GM18858 (cell line): ENCODE data around the gene MCF2L2.

ENCODE experiments used
- ATAC-seq: cut with Tn5 transposase; IDR thresholded peaks from one replicate; pipeline ENCODE4 v1.9.1; 2021; ENCODE audit not compliant: unreplicated experiment

MCF2L2 gene

DNA sequence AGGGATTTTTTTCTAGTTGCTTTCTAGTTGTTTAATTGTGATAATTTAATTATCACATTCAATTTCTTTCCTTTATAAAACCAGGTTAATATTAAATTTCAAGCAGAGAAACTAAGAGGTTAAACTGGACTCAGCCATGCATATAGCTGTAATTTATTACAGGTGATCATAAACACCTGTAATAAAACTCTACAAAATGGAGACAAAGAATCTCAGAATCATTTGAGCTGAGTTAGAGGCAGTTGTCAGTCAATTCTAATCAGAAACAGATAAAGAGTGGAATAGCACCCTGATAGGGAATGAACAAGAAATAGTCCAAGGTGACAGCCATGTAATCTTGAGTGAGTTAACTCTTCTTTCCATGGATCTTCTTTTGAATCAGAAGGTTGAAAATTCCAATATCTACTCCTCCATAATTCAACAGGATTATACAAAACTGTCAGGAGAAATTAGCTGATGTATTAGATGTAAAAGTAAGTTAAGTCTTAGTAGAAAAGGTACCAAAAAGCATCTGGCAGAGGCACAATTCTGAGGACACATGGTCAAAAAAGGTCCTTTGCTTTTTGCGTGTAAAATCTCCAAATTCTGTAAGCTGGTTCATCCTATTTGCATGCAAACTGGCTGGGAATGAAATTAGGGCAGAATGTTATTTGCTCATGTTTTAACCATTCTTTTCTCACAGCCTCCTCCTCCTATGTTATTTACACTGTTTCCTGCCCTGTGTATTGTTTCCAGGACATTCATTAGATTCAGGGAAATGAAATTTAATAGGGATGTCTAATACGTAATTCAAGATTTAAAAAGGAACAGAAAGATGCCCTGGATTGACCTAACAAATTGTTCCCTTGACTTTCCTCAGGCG, 214.8 kb downstream of the MCF2L2 start:
- no peak for ATAC-seq

DNA sequence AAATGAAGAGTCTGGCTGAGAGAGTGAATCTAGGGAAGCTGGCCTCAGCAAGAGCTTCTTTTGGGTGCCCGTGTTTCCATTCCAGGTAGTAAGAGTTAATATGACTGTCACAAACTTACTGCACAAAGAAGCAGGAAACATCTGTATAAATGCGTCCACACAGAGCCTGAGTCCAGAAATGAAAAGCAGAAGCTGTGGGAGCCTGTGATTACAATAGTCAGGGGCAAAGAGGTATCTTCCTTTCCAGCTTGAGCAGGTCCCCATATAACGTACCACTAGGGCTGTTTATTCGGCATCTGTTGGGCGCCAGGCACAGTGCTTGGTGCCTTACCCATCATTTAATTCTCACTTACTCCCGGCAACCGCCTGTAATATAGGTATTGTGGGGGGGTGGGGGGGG, 215.9 kb downstream of the MCF2L2 start:
- no peak for ATAC-seq

DNA sequence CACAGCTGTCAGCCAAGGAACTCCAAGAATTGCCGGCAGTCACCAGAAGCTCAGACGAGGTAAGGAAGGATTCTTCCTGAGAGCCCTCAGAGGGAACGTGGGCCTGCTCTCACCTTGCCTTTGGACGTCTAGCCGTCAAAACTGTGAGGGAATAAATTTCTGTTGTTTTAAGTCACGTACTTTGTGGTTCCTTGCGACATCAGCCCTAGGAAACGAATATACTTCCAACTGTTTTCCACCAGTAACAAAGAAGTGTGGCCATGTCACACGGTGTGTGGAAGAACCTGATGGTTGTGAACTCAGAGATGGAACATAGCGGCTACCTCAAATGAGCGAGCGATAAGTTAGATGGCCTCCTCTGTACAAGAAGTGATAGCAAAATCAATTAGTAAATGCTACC, 216.3 kb downstream of the MCF2L2 start:
- no peak for ATAC-seq

DNA sequence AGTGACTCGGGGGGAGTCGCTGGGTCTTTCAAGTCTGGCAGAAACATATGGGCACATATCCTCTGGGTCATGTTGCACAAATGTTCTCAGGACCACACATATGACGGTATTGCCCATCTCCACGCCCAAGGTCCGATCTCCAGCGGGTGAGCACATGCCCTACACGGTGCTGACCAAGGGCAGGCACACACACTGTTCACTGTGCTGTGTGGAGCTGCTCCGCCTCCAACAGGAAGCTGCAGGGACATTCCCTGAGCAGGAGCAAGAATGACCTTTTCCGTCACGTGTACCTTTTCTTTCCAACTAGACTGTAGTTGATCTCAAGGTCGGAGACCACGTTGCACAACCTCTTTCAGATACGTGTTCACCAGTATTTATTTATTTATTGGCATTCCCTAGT, 217.1 kb downstream of the MCF2L2 start:
- no peak for ATAC-seq

DNA sequence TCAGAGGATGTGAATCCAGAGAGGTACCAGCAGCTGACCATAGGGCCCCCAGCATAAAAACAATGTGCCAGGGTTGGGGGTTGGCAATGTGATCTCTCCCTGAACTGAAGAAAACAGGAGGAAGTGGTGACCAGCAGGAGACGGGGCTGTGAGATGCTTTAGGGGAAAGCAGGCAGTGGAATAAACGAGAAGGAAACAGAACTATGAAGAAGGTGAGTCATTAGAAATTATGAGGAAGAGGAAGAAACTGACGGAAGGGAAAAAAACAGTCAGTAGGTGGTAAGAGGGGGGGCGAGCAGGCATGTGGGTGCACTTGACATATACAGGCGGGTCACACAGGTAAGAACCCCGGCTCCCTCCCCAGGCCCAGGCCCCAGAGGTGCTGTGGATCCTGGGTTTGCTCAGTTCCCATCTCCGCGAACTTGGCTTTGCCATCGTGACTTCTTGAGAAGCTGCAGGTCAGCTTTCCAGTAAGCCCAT, 217.5 kb downstream of the MCF2L2 start:
- ATAC-seq, result no peak

DNA sequence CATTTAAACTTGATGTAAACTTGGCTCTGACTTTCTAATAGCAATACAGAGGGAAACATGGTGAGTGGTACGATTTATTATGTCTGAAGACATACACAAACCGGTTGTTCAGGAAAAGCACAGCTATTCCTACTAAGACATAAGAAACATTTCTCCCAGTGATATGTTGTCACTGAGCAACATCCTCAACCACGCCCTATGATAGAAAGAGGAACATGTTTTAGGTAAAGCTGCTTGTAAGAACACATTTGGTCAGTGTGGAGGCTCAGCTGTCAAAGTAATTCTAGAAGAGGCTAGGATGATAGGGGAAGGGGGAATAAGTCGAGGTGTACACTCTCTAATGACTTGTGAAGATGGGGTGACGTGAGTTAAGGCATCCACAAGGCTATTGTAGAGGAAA, 218.1 kb downstream of the MCF2L2 start:
- ATAC-seq, result no peak

DNA sequence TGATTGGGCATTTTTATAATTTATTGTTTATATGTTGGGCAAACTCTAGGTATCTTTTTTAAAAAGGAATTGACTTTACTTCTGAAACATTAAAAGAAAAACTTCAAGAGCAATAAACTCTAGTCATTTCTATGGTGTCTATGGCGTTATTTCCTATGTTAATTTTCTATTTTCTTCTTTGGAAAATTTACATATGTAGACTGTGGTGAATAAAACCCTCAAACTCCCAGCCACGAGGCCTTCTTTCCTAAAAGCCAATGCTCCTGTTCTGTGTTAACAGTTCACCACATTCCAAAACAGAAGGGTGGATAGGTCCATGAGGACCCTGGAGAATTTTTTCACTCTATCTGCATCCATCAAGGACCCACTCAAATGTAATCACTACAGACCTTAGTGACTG, 219.6 kb downstream of the MCF2L2 start:
- no peak for ATAC-seq

DNA sequence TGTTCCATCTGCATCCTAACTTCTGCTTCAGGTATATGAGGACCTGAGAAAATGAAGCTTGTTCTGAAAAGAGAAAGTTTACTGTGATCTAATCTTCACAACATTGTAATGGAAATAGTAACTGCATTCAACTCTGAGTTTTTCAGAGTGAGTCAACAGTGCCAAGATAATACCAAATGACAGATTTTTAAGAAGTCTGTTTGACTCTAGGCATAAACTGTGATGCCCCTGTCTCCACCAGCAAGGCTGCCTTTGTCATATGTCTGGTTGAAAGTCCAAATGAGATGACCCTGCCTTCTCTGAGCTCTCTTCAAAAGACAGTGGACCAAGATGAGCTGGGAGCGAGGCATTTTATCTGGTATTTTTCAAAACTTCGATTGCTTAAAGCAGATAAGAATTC, 220.2 kb downstream of the MCF2L2 start:
- ATAC-seq, result no peak

DNA sequence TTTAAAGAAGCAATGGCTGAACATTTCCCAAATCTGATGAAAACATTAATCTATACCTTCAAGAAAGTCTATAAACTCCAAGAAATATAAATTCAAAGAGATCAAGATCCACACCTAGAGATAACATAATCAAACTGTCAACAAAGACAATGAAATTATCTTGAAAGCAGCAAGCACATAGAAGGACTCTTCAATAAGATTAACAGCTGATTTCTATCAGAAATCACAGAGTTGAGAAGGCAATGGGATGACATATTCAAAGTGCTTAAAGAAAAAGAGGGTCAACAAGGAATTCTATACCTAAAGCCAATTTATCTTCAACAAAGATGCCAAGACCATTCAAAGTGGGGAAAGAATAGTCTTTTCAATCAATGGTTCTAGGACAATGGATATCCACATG, 224.7 kb downstream of the MCF2L2 start:
- ATAC-seq, result no peak

DNA sequence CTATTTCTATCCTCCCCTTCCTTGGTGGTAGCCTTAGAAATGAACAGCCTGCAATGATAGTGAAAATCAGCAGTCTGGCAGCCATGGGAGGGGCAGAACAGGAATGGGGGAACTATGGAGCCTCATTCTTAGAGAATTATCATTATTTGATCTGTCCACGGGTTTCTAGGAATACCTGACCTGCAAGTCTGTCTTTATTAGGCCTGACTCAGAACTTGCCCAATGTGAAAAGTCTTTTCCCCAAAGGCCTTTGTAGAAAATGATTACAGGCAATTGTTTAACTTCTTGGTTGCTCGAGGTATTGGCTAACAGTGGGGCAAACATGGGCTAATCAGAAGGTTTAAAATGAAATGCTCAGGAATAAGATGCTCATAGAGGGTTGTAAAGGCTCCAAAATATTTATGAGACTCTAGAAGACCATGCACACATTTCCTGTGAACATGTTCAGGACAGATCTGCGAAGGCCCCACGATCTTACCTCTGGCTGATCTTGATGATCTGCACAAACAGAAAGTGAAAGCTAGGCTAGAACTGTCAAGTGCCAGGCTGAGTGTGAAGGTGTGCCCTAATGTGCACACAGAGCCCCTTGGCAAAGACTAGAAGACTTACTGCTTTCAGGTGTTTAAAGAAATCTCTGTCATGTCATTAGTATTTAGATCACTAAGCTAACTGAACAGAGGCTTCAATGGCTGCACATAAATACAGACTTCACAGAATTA, 226.3 kb downstream of the MCF2L2 start:
- ATAC-seq, result no peak

DNA sequence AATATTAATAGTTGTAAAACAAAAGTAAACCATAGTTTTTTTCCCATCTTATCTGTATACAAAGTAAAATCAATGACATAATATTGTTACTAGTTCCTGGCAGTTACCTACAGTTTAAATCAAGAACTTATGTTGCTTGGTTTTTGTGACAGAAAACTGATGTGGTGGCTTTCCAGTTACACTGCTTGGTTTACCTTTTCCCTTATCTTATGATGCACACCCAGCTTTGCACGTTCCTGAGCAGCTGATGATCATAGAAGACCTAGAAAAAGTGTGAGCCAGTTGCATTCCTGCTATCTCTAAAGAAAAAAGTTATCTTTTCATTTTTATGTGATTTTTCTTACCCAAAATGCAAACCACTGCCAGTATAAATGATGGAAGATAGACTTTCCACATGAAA, 229.5 kb downstream of the MCF2L2 start:
- ATAC-seq, result no peak

DNA sequence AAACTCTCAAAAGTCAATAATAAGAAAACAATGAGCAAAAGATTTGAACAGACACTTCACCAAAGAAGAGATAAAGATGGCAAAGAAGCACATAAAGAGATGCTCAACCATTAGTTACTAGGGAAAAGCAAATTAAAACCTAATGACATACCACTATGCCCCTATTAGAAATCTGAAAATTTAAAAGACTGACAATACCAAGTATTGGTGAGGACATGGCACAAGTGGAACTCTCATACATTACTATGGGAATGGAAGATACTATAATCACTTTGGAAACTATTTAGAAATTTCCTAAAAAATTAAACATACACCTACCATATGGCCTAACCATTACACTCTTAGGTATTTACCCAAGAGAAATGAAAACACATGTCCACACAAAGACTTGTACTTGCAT, 230.7 kb downstream of the MCF2L2 start:
- no peak for ATAC-seq

DNA sequence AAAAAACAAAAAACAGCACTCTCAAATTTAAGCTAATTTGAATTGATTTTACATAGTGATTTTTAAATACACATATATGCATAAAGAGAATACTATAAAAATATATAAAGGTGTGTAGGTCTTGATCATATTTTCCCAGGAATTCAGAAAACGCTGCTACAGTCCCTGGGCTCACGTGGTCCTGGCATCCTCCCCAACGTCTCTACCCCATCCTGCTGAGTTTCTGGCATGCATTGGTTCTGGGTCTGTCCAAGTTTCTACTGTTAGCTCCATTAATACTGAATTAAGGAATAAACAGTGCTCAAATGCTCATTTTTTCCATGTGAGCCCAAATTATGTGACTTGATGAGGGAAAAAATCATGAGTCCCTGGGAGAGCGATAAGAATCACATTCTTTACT, 233.2 kb downstream of the MCF2L2 start:
- ATAC-seq, result no peak

DNA sequence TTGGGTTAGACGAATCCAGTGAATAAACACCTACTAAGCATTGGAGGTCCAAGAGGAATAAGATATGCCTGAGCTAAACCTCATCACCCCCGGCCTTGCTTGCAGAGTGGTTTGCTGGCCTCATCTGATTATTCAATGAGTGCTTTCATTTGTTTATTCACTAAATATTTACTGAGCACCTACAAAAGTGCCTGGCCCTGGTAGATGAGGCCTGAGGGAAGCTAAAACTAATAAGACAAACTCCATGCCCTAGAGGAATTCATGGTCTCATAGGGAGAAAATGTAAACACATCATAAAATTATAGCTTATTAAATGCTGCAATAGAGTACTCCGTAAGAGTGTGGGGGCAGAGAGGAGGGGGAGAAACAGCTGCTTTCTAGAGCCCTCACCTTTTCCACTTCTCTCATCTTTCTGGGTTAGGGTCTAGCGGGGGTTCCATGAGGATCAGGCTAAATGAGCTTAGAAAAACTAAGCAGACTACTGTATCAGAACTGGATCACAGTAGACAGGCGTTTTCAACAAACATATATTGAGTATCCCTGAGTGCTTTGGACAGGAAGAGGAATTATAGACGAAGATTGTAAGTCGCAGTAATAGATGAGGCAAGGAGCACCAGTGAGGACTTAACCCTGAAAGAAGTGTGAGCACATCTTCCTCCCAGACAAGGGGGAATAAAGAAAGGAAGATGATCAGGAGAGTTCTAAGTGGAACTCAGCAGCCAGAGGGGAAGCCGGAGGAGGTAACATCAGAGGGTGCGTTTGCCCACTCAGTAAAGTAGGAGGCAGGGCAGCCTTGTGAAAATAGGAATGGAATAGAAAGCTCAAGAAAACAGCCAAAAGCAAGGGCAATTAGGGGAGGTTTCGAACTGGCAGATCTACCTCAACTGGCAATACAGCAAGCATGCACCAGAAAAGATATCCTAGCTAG, 234.4 kb downstream of the MCF2L2 start:
- ATAC-seq, result no peak

DNA sequence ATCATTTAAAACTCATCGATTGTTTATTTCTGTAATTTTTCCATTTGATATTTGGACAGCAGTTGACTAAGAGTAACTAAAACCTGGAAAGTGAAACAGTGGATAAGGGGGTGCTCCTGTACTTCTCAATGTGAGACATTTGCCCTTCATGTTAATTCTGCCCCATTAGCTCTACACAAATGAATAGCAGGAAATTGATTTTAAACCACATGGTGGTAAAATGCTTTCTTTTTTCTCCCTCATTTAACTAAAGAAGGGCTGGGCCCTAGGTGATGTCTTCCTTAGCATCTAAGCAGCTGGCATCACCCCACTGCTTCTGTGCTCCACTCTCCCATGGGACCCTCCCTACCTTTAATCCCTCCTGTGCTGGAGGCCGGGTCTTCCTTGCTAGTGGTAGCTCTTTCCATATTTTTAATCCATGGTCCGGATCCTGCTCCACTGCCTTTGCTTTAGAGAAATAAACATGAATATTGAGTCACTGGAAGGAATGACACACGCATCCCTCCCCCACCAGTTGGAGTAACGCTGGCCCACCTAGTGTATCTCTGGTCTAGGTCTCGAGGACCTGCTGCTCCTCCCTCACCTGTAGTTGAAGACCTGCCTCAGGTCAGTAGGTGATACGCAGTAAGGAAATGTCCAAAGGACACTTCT, 235.6 kb downstream of the MCF2L2 start:
- no peak for ATAC-seq

DNA sequence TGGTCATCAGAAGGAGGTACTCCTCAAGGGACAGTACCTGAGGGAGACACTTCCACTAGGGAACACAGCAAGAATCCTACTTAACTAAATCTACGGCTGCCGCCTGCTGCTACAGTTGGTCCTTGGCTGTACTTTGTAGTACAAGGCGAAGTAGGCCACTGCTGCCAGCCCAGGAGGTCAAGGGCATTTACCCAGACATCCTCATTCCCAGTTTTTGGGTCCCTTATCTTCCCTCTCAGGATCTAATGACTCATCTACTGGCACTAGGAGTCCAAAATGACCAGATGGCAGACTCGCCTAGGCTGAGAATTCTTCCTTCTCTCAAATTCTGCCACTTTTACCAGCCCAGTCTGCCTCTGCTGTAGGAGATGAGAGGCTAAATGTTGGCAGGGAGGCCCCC, 238.8 kb downstream of the MCF2L2 start:
- no peak for ATAC-seq

DNA sequence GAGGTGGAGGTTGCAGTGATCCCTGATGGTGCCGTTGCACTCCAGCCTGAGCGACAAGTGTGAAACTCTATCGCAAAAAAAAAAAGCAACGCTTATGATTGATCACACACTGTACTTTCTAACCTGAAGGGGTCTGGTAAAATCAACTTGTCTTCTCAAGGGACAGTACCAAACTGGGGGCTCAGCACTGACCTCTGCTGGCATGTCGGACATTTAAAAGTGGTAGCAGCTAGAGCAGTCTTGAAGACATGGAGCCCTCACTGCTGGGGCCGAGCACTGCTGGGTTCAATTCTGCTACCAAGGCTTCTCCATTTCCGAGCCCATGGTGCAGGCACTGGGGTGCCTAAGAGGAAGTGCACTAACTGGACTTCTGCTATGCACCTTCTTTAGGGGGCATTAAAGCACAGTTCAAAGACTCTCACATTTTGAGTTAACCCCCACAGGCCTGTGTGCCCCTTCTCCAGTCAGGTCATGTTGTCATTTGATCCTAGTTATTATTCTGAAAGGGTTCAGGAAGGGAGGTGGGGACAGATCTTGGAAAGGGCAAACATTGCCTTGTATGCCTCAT, 239.4 kb downstream of the MCF2L2 start:
- no peak for ATAC-seq

DNA sequence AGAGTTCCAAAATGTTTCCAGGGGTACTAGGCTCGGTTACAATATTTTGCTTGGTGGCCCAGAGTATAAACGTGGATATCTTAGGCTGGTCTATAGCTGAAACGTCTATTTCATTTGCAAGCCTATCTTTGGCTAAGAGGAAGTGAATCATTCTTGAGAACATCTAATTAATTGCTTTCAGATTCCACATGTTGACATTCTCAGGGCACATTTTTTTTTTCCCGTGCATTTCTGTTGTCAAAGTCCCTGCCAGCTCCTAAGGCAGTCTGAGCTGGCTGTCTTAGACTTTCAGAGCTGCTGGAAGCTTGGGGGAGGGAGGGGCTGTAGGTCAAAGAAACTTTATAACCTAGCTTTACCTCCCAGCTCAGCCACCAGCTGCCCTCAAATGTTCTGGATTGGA, 242.7 kb downstream of the MCF2L2 start:
- ATAC-seq, result no peak

DNA sequence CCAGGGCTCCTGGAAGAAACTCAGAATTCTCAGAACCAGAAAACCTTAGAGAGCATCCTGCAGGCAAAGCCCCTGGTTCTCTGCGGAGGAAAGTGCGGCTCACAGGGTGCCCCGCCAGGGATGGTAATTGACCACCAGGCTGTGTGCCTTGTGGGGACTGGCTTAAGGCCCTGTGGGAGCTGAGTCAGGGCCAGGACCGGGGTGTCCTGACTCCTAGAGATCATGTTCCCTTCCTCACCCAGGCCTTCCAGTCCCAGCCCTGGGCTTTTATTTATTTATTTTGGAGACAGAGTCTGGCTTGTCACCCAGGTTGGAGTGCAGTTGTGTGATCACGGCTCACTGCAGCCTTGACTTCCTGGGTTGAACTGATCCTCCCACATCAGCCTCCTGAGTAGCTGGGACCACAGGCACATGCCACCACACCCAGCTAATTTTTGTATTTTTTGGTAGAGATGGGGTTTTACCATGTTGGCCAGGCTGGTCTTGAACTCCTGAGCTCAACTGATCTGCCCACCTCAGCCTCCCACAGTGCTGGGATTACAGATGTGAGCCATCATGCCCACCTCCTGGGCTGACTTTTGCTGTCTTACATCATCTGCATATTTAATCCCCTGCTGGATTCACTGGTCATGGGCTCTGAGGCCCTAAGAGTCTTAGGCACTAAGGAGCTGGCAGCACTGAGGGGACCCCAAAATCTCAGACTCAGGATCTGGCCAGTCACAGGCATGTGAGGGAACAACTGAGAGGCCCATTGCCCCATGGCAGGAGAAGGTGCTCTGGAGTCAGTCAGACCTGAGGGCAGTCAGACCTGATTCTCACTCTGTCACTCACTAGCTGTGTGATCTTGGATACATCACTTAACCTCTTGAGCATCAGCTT, 245.4 kb downstream of the MCF2L2 start:
- no peak for ATAC-seq

DNA sequence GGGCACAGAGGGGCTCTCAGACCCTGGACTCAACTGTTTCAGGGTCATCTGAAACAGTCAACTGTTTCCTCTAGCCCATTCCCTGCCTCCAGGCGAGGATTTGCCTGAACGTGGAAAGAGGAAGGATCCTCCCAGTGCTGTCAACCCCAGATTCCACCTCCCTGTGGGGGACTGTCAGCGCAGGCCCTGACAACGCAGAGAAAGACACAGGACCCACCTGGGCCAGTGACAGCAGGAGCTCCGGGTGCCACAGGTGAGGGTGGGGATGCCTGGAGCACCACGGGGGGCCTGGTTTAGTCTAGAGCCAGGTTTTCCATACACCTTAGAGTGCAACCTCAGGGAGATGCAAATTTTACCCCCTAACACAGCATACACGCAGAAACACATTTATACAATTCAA, 246.3 kb downstream of the MCF2L2 start:
- no peak for ATAC-seq
